Fibroblast of skin of left biceps (primary cell): ENCODE data around the gene ABR.
"Not testable (repeated sequence)": the region's sequence is repeated elsewhere in the genome, so short reads cannot be mapped to it uniquely, and the experiment has no call there.

Source experiments
- DNase-seq, 2 experiments: peaks; one replicate each; pipeline ENCODE4 v3.0.0-alpha.2; 2013; ENCODE audit warnings: low read depth in 2 of 2

ABR gene

DNA sequence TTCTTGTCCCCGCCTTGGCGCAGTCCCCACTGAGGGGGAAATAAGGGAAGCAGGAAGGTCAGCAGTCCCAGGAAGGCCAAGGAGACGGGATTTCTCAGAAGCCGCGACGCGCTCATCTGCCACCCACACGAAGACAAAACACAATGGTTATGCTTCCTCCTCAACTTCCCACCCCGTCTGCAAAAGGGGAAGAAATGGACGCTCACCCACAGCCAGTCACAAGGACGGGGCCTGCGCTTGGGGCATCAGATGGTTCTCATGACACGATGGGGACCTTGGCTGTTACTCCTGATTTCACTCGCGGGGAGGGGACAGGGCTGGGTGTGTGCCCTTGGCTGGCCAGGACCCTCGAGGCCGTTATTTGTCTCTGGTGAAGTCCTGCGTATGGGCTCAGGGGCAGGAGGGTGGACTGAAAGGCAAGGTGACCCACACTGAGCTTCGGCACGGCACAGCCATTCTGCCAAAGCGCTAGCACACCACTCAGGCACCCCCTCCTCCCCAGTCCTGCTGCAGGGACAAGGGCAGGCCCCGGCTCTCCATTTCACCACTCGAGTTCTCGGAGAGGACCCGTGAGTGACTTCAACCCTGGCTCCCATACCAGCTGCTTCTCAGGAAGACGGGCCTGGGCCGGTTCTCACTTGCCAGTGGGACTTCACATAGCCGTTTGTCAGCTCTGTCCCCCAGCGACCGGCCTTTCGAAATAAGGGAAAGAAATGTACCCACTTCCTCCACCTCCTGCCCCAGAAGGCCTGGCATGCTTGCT, 84.5 kb downstream of the ABR start:
- DNase-seq, result no peak

GRCh38 chr17:1094591-1094990, 85.2 kb downstream of the ABR start:
- no peak for DNase-seq

DNA sequence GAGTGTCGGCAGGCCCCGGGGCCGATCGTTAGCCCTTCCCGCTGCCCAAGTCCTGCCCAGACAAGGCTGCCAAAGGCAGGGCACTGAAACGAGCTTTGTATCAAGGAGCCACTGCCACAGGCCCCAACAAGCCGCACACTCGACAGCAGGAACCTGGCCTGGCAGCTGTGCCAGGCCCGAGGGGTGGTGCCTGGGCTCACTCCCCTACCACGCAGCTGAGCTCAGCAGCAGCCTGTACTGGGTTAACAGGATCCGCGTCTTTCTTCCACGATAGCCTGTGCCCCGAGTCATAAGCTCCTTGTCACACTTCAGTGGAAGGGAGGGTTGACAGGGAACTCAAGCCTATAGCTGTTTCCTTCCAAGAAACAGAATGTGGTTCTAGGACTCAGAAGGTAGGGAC, 87.9 kb downstream of the ABR start:
- no peak for DNase-seq

- DNase-seq, result no peak
Measured at GRCh38 chr17:1091190-1091534, 88.6 kb downstream of the ABR start.

DNA sequence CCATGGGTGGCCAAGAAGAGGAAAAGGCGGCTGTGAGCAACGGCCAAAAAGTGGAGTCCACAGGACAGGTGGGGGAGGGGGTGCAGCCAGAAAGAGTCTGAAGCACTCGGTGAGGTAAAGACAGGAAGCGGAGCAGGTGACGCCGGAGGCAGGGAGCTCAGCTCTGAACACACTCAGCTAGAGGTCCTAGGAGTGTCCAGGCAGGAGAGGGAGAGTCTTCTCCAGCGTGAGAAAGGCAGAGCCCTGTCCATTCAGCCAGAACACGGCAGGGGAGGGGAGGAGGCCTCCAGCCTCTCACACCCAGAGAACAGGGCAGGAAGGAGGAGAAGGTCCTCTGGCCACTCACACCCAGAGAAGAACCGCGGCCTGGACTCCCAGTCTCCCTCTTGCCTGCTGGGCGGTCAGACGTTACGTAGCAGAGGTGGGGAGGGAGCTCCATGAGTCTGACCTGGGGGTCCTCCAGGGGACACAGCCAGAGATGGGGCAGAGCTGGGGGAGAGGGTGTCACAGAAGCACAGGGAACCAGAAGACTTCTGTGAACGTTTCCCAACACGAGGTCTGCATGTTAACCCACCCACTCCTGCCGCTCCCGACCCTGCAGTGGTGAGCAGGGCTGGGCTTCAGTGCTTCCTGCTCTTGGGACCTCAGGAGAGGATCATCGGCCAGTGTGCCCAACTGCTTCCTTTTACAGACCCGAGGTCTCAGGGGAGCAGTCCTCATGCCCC, 89.2 kb downstream of the ABR start:
- no peak for DNase-seq

DNA sequence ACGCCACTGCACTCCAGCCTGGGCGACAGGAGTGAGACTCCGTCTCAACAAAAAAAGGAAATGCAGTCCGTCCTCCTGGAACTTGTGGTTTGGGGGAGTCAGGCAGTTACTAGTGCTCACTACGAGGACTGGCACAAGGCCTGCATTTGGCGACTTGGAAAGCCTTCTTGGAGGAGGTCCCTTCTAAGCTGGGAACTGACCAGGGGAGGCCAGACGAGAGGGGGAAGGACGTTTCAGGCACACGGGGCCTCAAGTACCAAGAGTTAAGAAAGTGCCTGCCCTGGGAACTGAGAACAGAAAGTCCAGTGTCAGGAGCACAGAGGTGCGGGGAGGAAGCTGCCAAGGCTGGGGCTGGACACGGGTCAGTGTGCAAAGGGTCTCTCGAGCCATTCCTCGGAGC, 89.9 kb downstream of the ABR start:
- DNase-seq, result no peak

GRCh38 chr17:1087381-1088241, 92.2 kb downstream of the ABR start:
- DNase-seq, result no peak

GRCh38 chr17:1083451-1084187, 96.2 kb downstream of the ABR start:
- no peak for DNase-seq

DNA sequence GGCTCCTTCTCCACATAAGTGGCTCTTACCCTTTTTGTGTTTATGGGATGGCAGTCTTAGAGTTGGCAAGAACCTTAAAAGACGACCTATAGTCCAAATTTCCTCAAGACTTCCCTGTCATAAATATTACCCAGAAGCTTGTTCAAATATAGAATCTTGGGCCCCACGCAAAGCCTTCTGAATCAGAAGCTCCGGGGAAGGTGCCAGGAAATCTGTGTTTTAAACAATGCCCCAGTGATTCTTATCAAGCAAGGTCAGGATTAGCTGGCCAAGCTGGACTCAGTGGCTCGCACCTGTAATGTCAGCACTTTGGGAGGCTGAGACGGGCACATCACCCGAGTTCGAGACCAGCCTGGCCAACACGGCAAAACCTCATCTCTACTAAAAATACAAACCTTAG, 97.2 kb downstream of the ABR start:
- DNase-seq, result no peak

- DNase-seq, result no peak
Measured at GRCh38 chr17:1078831-1079561, 100.8 kb downstream of the ABR start.

GRCh38 chr17:1077986-1078711, 101.6 kb downstream of the ABR start:
- no peak for DNase-seq

GRCh38 chr17:1077581-1077985, 102.2 kb downstream of the ABR start:
- no peak for DNase-seq

DNA sequence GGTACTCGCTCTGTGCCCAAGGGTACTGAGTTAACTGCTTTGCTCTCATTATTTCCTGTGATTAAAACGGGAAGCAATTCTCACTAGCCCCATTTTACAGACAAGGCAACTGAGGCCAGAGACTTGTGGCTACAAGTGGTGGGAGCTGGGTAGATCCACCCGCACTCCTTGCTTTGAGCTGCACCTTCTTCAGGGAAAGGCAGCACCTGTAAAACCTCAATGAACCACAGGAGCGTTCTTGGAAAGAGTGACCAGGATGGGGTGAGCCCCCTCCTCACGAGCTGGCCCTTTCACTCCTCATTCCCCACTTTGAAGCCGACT, 102.8 kb downstream of the ABR start:
- DNase-seq, result no peak

DNA sequence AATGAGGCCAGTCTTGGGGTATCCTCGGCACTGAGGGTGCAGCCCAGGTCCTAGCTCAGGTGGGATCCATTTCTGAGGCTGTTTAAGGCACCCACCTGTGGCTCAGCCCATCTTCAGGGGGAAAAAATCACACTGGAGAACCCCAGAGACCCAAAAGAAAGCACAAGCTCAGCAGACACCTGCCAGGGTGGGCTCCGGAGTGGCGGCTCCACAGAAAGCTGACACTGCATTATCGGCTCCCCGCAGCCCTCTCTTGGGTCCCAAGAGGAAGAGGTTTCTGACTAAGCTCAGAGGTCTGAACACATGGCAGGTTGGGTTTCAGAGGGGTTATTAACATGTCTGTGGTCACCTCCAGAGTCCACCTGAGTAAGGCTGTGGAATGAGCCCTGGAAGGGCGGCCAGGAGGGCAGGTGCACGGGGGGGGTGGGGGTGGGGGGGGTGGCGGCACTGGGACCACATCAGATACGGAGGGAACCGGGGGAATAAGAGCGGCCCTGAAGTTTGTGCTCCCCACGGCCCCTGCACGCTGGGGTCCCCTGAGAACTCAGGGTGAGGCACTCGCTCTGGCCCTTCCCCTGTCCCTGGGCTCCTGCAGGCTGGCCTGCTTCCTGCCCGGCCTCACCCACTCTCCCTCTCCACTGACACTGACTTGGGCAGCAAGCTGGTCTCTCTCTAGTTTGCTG, 103.3 kb downstream of the ABR start:
- DNase-seq, result no peak

GRCh38 chr17:1074886-1075605, 104.7 kb downstream of the ABR start:
- no peak for DNase-seq

GRCh38 chr17:1073963-1074625, 105.7 kb downstream of the ABR start:
- not testable (repeated sequence) for DNase-seq

DNA sequence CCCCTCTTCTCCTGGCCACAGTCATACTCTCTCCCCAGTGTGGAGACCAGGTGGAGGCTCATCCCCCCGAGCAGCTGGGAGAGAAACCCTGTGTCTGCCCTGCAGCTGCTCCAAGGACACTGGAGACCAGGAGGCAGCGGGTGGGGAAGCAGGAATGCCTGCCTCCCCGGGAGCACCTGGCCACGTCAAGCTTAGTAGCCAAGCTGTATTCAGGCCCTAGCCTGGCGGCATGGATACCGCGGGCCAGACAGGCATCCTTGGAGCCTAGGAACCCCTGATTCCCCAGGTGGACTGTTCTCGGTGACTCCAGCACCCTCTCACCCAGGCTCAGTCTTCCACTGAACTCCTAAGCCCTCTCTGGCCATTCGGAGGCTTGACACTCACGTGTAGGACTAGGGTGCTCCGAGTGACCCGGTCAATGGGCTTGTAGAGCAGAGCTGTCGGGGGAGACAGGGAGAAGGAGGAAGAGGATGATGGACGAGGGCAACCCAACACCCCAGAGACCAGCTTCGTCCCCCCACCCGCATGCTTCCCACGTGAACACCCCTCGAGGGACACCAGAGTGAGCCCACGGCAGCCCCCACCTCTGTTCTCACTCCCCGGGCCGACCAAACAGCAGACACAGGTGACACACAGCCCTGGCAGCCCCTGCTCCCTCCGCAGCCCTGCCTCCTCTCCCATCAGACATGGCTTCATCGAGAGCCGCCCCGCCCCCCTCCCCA, 106.4 kb downstream of the ABR start:
- no peak for DNase-seq

DNA sequence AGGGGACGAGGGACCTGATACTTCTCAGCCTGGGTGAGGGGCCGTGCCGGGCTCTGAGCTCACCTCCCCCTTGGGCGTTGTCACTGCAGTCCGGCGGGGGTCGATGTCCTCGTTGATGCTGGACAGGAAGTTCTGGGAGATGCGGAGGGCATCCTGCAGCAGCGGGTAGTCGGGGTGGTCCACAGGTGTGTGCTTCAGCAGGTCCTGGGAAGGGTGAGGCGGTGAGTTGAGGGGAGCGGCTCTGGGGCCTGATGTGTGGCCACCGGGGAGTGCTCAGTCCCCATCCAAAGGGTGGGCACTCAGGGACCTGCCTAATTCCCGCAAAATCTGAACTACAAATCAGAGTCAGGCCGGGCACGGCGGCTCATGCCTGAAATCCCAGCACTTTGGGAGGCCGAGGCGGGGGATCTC, 107.2 kb downstream of the ABR start:
- DNase-seq, result no peak
